GM21390 (cell line): ENCODE data around the gene CDKL2.
"Not testable (repeated sequence)": the region's sequence is repeated elsewhere in the genome, so short reads cannot be mapped to it uniquely, and the experiment has no call there.

ENCODE experiments used
- ATAC-seq: cut with Tn5 transposase; IDR thresholded peaks from one replicate; pipeline ENCODE4 v1.9.1; 2021; ENCODE audit not compliant: unreplicated experiment

Gene CDKL2

GRCh38 chr4:75630174-75630936, at the start of gene CDKL2:
Gene CDKL2, minus strand, starts transcription at chr4:75630528. Its CDS starts 4,540 bp downstream, at chr4:75625988.
- peak; percentile 99 for ATAC-seq

DNA sequence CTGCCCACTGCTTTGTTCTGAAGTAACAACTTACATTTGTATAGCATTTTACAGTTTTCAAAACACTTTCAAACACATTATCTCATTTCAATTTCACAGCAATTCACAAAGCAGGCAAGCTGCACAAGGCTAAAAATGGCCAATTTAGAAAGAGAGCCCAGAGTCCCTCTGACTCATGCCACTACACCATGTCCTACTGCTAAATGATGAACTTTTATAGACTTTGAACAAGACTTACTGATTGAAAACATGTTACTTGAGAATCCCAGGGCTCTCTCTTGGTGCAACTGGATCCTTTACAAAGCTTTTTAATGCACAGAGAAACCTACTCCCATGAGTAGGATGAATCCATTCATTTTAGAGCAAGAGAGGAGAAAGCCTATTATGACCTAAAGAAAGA, 48.6 kb upstream of the CDKL2 start:
- no peak for ATAC-seq

DNA sequence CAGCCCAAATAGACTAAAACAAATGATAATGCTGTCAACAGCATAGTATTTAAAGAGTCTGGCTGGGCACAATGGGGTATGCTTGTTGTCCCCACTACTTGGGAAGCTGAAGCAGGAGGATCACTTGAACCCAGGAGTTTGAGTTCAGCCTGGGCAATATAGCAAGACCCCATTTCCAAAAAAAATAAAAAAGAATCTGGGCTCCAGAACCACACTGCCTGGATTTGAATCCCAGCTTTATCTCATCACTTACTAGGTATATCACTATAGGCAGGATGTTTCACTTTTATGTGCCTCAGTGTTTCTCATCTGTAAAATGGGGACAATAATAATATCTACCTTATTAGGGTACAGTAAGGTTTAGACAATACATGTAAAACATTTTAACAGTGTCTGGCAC, 48.1 kb upstream of the CDKL2 start:
- no peak for ATAC-seq

- ATAC-seq: no peak
Measured at GRCh38 chr4:75675004-75675531, 44.7 kb upstream of the CDKL2 start.

DNA sequence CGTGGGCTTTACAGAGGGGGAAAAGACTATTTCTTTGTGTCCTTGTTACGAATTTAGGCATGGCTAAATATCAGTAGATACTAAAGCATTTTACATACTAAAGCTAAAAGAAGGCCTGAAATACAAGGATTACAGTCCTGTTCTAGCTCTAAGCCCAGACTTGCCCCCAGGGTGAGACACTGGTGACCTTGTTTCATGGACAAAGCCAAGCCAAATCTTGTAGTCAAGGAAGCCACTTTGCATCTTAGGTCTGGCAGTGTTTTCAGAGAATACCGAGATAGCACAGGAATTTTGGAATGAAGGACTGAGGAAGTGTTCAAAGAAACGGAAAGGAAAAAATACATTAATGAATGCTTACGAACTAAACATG, 43.6 kb upstream of the CDKL2 start:
- no peak for ATAC-seq

DNA sequence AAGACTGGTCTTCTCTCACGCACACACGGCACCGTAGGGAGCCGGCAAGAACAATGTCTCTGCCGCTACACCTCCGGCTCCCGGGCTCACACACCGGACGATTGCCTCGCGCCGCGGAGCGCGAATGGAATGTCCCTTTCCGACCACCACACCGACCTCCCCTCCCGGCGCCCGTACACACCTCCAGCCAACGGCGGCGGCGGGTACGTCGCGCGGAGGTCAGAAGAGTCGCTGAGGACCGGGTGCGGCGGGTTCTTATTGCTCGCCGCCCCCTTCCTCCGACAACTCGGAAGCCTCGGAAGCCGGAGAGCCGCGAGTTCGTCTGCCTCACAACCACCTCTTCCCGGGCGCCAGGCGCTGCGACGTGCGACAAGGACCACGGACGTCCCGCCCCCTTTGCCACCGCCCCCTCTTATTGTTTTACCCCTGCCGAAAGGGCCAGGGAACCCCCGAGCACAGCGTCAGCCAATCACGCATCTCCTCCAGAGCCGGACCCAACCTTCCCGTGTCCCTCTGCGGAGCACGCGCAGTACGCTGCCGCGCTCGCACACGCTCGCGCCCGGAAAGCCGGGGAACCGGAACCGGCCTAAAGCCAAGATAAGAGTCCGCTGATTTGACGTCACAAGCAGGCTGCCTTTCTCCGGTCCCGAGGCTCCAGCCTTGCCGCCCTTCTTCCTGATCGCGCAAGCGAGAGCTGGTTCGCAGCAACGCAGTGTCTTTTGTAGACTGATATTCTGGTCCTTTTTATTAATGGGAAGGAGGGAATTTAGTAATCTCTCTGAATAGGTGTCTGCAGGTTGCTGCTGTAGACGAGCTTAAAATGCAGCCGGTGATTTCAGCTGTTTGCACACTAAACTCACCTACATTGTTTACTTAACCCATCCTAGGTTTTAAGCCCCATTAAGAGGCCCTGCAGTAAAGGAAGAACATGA, 43.0 kb upstream of the CDKL2 start, which contains the start of gene G3BP2:
Gene G3BP2 (minus strand): TSS at position 385 of the 932 bp plus-strand sequence. CDS start 11,386 bp downstream, outside the sequence.
- ATAC-seq: peak; percentile 93

- peak; percentile 28 for ATAC-seq
Measured at GRCh38 chr4:75672461-75673026, 42.2 kb upstream of the CDKL2 start.

DNA sequence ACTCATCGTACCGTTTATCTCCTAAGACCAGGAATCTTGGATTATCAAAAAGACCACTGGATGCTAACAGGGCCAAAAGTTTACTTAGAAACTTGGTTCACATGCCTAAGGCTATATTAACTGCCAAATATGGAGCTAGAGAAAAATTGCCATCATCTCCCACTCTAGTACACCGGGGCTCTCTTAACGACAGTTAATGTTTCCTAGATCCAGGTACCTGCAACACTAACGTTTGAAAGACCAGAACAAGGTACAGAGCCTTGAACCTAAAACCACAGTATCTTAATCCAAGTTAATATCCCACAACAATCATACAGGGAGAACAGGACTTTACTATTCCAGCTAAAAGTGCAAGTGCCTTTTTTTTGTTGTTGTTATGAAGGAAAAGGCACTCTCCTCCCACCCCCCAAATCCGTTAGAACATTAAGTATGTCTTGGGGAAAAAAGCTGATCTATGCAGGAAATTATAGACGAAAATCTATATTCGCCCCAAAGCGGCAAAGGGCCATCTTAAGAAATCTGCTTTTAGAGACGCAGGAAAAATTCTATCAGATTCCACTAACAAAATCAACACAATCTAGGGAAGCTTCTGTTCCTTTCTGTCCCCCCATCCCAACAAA, 41.6 kb upstream of the CDKL2 start:
- ATAC-seq: no peak

- no peak for ATAC-seq
Measured at GRCh38 chr4:75668596-75668995, 38.3 kb upstream of the CDKL2 start.

GRCh38 chr4:75667636-75668035, 37.3 kb upstream of the CDKL2 start:
- ATAC-seq: not testable (repeated sequence)

DNA sequence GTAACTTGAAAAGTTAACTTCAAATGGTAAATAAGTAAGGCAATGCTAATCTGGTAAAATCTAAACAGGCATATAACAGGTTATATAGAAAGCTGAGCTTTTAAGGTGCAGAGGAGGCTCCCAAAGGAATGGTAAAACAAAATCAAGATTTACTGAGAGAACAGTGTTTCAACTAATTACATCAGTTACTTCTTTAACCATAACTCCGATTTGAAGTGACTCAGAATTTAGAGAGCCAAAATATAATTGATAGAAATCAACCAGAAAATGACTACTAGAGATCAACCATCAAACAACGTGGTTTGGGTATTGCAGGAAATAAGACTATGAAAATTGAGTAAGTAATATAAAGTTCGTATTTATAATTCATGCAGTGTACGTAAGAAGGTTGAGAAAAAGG, 36.0 kb upstream of the CDKL2 start:
- ATAC-seq: no peak

DNA sequence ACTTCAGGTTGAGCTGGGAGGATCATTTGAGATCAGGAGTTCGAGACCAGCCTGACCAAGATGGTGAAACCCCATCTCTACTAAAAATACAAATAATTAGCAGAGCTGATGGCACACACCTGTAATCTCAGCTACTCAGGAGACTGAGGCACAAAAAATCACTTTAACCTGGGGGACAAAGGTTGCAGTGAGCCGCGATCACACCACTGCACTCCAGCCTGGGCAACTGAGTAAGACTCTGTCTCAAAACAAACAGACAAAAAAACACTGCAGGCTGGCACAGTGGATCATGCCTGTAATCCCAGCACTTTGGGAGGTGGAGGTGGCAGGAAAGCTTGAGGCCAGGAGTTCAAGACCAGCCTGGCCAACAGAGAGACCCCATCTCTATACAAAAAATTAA, 34.3 kb upstream of the CDKL2 start:
- ATAC-seq: not testable (repeated sequence)

GRCh38 chr4:75662626-75663025, 32.3 kb upstream of the CDKL2 start:
- no peak for ATAC-seq

- ATAC-seq: no peak
Measured at GRCh38 chr4:75660491-75660890, 30.2 kb upstream of the CDKL2 start.

GRCh38 chr4:75659512-75660031, 29.2 kb upstream of the CDKL2 start:
- no peak for ATAC-seq

DNA sequence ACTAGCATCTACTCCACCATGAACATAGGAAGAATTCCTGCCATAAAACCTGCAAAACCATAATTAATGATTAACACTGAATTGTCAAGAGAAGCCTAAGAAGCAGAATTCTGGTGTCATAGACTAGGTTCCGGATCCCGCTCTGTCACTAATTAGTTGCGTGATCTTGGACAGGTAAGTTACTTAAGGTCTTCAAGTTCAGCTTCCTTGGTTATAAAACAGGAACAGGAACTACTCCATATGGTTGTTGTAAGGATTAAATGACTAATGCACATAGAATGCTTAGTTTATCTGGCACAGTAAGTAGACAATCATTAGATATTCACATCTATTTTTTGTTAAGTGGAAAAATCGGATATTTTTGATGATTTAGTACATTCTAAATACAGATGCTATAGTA, 28.5 kb upstream of the CDKL2 start:
- no peak for ATAC-seq

DNA sequence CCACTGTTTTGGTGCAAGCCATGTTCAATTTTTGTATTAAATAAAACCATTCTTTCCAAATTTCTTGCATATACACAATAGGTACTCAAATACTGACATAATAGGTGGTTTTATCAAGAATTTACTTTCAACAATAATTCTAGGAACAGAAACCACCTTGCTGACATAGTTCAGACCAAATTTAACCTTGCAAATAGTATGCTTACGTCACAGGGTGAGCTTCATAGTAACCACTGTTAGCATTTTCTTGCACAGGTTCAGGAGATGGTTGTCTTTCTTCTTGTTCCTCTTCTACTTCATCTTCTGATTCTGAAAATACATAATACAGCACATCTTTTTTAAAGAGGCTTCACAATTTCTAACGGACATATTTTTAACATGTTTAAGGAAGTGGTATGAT, 25.2 kb upstream of the CDKL2 start:
- peak; percentile 56 for ATAC-seq

- no peak for ATAC-seq
Measured at GRCh38 chr4:75654905-75655304, 24.6 kb upstream of the CDKL2 start.

- no peak for ATAC-seq
Measured at GRCh38 chr4:75653845-75654503, 23.6 kb upstream of the CDKL2 start.

GRCh38 chr4:75644095-75644494, 13.8 kb upstream of the CDKL2 start:
- ATAC-seq: no peak
